Stimulated activated naive CD8-positive, alpha-beta T cell treated with anti-CD3 and anti-CD28 coated beads, Interleukin-15, amount 100 ng/mL, for 72 hours (primary cell): ENCODE measurements around the gene MAD1L1.

Experiments
- ATAC-seq: fragments of 150-1000 bp; cut with Tn5 transposase; 2 replicates; pipeline ENCODE4 v1.10.0; 2021; ENCODE audit warnings: mild to moderate bottlenecking, moderate library complexity
- DNase-seq, 2 donors: peaks; one replicate each; pipeline ENCODE4 v3.0.0; 2021 to 2022
- H3K27ac Mint-ChIP-seq, 2 donors: one replicate each; pipeline ENCODE4 v1.8.0; 2022; ENCODE audit warnings: mild to moderate bottlenecking in 2 of 2, mixed read lengths in 2 of 2, moderate library complexity in 2 of 2
- H3K27me3 Mint-ChIP-seq: one replicate; pipeline ENCODE4 v1.8.0; 2022; ENCODE audit warnings: mixed read lengths
- H3K4me1 Mint-ChIP-seq: one replicate; pipeline ENCODE4 v1.8.0; 2022; ENCODE audit warnings: mild to moderate bottlenecking, mixed read lengths
- H3K4me3 Mint-ChIP-seq, 2 donors: one replicate each; pipeline ENCODE4 v1.8.0; 2022; ENCODE audit warnings: mild to moderate bottlenecking in 2 of 2, mixed read lengths in 2 of 2, moderate library complexity in 1 of 2
- H3K9me3 Mint-ChIP-seq, 2 donors: one replicate each; pipeline ENCODE4 v1.8.0; 2022; ENCODE audit warnings: mixed read lengths in 2 of 2

Gene MAD1L1

DNA sequence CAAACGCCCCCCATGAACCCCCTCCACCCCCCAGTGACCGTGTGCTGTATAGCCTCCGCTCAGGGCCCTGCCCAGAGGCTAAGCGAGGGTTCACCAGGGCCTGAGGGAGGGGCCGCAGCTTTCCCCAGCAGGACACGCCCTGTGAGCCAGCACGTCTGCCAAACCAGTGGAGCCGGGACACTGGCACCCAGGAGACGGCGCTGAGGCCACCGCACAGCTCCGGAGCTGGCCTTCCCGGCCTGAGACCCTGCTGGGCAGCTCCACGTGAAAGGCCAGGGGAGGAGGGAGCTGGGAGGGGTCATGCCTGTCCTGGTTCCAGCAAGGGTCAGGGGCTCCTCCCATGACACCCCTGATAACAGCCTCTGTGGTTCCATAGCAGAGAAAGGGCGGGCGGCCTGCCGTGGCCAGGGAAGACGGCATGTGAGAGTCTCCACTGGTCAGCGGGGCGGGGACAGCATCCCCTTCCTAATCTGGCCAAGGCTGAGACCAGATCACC is 284.4 kb downstream of the MAD1L1 start:
- DNase-seq (no peak), ATAC-seq (no peak)
- H3K27me3 Mint-ChIP-seq: no peaks in the 10 kb centered on the region
- H3K27ac Mint-ChIP-seq: no peak overlapping the region
- no peaks in the 10 kb centered on the region for H3K9me3 Mint-ChIP-seq
- no peak overlapping the region for H3K4me3 Mint-ChIP-seq
- H3K4me1 Mint-ChIP-seq: peaks cover 30% of the 10 kb centered on the region

DNA sequence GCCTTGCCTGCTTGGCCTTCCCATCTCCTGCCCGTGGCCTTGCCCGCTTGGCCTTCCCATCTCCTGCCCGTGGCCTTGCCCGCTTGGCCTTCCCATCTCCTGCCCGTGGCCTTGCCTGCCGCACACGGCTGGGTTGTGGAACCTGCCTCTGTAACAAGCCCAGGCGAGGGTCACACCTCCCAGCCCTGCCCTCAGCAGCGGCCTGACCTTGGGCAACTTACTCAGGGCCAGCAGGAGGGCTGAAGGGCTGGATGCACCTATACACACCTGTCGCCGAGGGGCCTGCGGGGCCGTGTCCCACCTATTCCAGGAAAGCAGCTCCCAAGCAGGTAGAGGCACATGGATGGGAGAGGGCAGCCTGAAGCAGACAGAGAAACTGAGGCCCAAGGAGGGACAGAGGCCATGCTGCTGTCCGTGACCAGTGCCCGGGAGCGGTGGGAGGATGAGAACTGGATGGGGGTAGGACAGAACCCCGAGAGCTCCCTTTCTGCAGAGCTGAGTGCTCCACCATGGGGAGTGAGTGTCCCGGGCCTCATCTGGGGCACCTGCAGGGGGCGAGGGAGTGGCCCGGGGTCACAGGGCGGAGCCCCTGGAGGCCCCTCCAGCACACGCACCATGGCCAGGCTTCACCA is 285.0 kb downstream of the MAD1L1 start:
- DNase-seq: no peak
- ATAC-seq: no peak
- no peak overlapping the region for H3K27ac Mint-ChIP-seq
- H3K4me1 Mint-ChIP-seq: peaks cover 36% of the 10 kb centered on the region
- no peaks in the 10 kb centered on the region for H3K27me3 Mint-ChIP-seq
- H3K4me3 Mint-ChIP-seq: no peak overlapping the region
- H3K9me3 Mint-ChIP-seq: no peaks in the 10 kb centered on the region

DNA sequence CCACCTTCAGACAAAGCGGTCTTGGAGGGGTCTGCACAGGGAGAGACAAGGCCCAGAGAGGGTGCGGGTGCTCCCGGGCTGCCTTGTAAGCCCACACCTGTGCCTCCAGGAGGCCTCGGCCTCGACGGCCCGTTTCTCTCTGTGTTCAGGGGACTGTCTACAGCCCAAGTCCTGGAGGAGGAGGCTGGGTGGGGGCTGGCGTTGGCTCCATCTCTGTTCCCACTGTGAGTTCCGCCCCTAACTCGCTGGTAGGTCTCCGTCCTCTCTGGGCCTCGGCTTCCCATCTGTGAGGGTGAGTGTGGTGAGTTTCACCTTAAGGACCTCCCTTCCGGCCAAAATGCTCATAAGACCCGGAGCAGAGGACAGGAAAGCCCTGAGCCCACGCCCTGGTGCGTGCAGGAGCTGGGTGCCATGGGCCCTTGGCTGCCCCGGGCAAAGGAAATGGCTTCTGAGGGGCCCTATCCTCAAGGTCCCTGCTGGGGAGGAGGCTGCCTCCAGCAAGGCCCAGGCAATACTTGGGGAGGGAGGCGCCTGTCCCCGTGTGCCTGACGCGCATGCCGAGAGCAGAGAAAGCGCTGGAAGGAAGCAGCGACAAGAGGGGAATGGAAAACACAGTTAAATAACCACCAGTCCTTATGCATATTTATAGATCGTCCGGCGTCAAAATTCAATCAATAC is 285.8 kb downstream of the MAD1L1 start:
- H3K27ac Mint-ChIP-seq: no peak overlapping the region
- no peak for DNase-seq
- no peak overlapping the region for H3K4me3 Mint-ChIP-seq
- H3K4me1 Mint-ChIP-seq: peaks cover 43% of the 10 kb centered on the region
- peaks cover 5% of the 10 kb centered on the region for H3K27me3 Mint-ChIP-seq
- H3K9me3 Mint-ChIP-seq: no peaks in the 10 kb centered on the region
- no peak for ATAC-seq

DNA sequence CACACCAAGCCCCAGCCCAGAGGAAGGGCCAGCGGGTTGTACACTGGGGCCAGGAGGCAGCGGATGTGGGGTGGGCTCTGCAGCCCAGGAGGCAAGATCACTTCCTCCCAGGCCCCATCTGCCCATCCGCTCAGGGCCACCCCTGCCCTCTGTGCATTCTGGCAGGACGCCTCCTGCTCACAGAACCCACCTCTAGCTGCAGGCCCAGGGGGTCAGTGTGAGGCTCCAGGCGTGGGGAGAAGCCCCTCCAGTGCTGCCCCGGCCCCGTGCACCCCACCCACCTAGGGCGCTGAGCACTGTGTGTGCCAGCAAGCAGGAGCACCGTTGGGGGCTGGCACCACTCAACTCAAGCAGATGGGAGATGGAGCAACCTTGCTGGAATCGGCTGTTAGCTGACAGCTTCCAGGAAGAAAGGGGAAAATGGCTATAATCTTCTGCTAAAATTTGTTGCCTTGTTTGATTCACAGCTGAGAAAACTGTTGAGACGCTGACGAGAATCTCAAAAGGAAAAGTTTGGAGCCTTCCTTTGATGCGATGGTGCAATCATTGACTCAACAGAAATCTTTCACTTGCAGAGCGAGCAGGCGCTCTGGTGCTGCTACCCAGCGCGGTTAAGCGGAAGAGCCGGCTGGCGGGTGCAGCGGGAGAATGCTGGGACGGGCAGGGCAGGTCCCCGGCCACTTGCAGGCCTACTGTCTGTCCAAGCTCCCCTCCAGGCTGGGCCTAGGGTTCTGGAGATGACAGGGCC is 286.5 kb downstream of the MAD1L1 start:
- Mint-ChIP-seq H3K27ac (no peak overlapping the region), H3K9me3 (no peaks in the 10 kb centered on the region), H3K4me3 (no peak overlapping the region), H3K4me1 (peaks cover 43% of the 10 kb centered on the region), H3K27me3 (peaks cover 9% of the 10 kb centered on the region)
- no peak for ATAC-seq
- DNase-seq: no peak

DNA sequence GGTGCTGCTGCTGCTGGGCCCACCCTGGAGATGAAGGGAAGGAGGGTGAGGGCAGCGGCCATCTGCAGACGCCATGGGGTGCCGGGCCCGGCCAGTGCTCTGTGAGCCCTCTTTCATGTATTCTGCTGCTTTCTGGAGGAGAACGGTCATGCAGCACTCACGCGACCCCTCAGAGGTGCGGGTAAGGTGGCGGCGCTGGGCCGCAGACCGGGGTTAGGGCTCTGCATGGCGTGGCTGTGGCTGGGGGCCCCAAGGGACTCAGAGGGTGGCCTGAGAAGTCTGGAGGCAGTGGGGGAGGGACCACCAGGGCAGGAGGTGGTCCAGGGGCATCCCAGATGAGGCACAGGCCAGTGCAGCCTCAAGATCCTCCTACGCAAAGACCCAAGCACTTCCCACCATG is 287.2 kb downstream of the MAD1L1 start:
- Mint-ChIP-seq H3K9me3 (no peaks in the 10 kb centered on the region), H3K4me3 (no peak overlapping the region), H3K4me1 (peaks cover 44% of the 10 kb centered on the region), H3K27me3 (peaks cover 9% of the 10 kb centered on the region), H3K27ac (peak overlapping the region in 1 of 2 donors; percentile 25)
- ATAC-seq (no peak), DNase-seq (no peak)

DNA sequence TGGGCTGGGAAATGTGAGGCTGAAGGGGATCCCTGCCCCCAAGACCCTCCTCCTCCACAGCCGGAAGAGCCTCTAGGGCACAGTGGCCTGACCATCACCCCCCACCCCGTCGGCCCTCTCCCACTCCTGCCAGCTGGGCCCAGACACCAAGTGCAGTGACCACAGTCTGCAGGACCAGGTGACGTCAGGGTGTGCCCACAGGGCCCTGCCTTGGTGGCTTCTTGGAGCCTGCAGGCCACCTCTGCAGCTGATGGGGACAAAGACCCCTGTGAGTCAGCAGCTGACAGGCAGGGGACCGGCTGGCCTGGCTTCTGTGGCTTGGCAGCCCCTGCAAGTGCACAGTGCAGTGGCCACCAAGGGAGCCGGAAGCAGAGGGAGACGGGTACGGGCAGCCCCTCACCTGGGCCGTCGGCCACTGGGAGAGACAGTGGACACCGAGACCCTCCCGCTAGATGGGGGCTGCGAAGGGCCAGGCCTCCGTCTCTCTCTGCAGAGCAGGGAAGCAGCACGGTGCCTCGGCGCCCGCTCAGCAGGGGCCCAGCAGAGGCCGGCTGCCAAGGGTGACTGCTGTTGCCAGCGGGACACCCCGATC is 288.0 kb downstream of the MAD1L1 start:
- Mint-ChIP-seq H3K4me3 (no peak overlapping the region), H3K27ac (no peak overlapping the region), H3K27me3 (peaks cover 9% of the 10 kb centered on the region), H3K4me1 (peaks cover 52% of the 10 kb centered on the region), H3K9me3 (no peaks in the 10 kb centered on the region)
- no peak for ATAC-seq
- no peak for DNase-seq

DNA sequence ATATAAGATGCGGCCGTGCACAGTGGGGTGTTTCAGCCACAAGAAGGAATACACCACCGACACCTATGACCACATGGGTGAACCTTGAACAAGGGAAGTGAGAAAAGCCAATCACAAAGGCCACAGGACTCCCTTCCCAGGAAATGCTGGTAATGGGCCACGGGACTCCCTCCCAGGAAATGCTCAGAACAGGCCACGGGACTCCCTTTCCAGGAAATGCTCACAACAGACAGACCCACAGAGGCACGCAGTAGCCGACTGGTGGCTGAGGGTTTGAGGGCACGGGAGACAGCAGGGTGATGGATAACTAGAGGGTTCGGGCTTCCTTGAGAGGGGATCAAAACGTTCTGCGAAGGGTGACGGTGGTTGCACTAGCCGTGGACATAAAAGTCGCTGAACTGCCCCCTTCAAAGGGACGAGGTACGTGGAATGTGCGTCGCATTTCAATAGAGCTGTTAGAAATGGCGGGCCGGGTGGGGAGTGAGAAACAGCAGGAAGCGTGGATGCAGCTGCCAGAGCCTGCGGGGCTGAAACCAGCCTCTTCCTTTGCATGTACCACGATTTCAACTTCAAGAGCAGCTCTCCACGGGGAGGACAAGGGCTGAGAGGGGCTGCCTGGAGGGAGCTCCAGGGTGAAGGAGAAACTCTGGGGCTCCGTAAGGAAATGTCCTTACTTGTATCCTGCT is 288.7 kb downstream of the MAD1L1 start:
- H3K27ac Mint-ChIP-seq: no peak overlapping the region
- DNase-seq (peak in 1 of 2 donors; percentile 52), ATAC-seq (no peak)
- H3K4me1 Mint-ChIP-seq: peaks cover 59% of the 10 kb centered on the region
- no peaks in the 10 kb centered on the region for H3K9me3 Mint-ChIP-seq
- H3K27me3 Mint-ChIP-seq: peaks cover 9% of the 10 kb centered on the region
- no peak overlapping the region for H3K4me3 Mint-ChIP-seq

DNA sequence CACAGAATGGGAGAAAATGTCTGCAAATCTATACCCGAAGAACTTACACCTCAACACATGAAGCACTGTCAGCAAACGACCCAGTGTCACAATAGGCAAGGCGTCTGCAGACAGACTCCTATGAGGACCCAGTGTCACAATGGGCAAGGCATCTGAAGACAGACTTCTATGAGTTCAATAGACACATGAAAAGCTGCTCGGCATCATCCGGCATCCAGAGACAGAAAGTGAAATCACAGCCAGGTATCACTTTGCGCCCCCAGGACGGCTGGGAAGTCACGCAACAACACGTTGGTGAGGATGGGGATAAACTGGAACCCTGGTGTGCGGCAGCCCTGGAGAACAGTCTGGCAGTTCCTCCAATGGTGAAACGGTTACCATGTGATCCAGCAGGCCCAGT is 289.4 kb downstream of the MAD1L1 start:
- ATAC-seq: no peak
- no peak for DNase-seq

DNA sequence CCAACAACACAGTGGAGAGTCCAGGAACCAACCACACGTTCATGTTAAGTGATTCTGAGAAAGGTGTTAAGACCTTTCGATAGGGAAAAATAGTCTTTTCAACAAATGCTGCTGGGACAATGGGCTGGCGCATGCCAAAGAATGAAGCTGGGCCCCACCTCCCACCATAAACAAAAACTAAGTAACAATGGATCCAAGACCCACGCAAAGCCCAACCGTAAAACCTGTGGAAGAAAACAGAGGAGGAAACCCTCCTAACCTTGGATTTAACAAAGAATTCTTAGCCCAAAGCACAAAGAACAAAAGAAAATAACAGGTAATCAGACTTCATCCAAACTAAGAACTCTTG is 289.8 kb downstream of the MAD1L1 start:
- ATAC-seq (no peak), DNase-seq (no peak)
- H3K9me3 Mint-ChIP-seq: no peaks in the 10 kb centered on the region
- no peak overlapping the region for H3K27ac Mint-ChIP-seq
- peaks cover 9% of the 10 kb centered on the region for H3K27me3 Mint-ChIP-seq
- peaks cover 70% of the 10 kb centered on the region for H3K4me1 Mint-ChIP-seq
- H3K4me3 Mint-ChIP-seq: no peak overlapping the region

More for the DNA sequence above, 289.4 kb downstream of the MAD1L1 start:
- Mint-ChIP-seq H3K27ac (no peak overlapping the region), H3K4me3 (no peak overlapping the region), H3K9me3 (no peaks in the 10 kb centered on the region), H3K4me1 (peaks cover 66% of the 10 kb centered on the region), H3K27me3 (peaks cover 9% of the 10 kb centered on the region)

DNA sequence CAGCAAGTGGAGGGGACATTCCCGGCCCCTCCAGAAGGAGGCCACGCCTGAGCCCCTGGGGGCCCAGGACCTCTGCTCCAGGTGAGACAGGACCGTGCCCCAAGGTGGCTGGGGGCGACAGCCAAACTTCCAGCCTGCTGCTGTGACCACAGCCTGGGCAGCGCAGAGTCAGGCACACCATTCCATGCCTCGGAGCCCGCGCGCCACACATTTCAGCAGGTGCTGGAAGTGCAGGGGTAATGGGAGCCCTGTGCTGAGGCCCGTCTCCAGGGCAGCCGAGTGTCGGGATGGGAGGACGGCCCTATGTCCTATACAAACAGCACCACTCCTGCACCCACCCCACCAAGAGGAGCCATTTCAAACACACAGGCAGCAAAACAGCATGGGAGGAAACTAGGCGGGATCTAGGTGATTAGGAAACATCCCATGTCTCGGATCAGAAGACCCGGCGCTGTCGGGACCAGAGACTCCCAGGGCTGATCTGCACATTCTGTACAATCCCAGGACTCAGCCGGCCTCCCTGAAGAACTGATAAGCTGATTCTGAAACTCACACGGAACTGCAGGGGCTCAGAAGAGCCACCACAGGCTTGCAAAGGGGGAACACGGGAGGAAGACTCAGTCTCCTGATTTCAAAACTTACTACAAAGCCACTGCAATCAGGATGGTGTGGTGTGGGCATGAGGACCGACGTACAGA is 290.4 kb downstream of the MAD1L1 start:
- Mint-ChIP-seq H3K9me3 (no peaks in the 10 kb centered on the region), H3K27me3 (peaks cover 9% of the 10 kb centered on the region), H3K4me1 (peaks cover 68% of the 10 kb centered on the region), H3K27ac (no peak overlapping the region), H3K4me3 (peak overlapping the region in 1 of 2 donors; percentile 63)
- DNase-seq: no peak
- no peak for ATAC-seq

DNA sequence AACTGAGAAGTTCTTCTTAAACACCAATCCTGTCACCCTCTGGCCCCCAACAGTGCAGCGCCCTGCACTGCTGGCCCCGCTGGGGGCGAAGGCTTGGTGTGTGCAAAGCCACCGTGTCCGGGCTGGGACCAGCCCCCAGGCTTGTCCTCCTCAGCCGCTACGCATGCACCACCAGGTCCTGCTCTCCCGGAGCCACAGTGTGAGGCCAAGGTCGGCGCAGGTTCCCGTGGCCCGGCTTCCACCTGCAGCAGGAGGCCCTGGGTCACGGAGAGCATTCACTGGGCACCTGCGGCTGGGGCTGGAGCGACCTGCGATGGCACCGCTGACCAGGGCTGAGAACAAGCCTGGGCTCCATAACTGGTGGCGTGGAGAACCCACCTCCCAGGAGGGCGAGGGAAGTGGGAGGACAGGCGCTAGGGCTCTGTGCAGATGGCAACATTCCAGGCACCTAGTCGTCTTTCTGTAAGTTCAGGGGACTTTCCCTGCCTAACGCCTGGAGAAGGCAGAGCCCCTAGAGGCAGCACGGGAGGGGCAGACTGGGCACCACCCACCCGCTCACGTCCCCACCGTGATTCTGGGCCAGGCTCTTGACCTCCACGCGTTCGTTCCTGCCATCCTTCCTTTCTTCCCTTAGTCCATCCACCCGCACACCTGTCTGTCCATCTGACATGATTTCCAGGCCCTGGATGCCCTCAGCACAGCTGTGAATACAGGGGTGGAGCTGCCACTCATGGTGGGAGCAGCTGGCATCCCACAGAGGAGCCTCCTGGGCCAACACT is 291.1 kb downstream of the MAD1L1 start:
- DNase-seq: no peak
- Mint-ChIP-seq H3K4me3 (peak overlapping the region in 1 of 2 donors; percentile 63), H3K27me3 (peaks cover 9% of the 10 kb centered on the region), H3K9me3 (no peaks in the 10 kb centered on the region), H3K4me1 (peaks cover 72% of the 10 kb centered on the region), H3K27ac (no peak overlapping the region)
- no peak for ATAC-seq

DNA sequence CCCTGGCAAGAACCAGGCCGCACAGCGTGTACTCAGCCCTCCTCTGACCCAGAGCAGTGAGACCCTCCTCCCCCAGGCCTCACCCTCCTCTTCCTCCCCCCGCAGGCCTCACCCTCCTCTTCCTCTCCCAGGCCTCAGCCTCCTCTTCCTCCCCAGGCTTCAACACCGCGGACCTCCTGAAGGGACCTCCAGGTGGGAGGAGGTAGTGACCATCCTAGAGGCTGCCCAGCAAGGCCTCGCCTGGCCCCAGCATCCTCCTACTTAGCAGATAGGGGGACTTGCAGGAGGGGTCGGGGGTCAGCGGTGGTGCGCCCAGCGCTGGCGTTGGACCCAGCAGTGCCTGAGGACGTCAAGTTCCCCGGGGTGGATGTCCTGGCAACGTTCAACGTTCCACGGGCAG is 291.9 kb downstream of the MAD1L1 start:
- Mint-ChIP-seq H3K27me3 (peaks cover 9% of the 10 kb centered on the region), H3K27ac (peak overlapping the region; percentile 92 to 97), H3K4me3 (peak overlapping the region; percentile 85 to 92), H3K4me1 (peaks cover 72% of the 10 kb centered on the region), H3K9me3 (no peaks in the 10 kb centered on the region)
- no peak for DNase-seq
- peak; percentile 21 for ATAC-seq

DNA sequence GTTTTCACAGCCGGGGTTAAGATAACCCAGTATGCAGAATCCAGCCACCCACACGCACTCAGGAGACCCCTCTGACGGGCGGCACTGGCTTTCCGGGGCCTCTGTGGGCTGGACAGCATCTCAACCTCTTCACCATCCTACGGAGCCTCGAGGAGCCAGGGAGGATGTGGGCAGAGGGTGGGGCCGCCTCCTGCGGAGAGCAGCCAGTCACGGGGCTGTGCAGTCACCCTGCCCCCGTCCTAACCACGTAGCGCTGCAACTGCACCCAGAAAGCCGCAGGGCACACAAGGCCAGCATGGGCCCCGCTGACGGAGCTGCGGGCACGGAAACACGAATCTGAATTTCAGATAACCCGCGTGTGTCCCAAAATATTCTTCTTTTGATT is 292.4 kb downstream of the MAD1L1 start:
- H3K27me3 Mint-ChIP-seq: peaks cover 9% of the 10 kb centered on the region
- peak overlapping the region; percentile 85 to 92 for H3K4me3 Mint-ChIP-seq
- H3K27ac Mint-ChIP-seq: peak overlapping the region; percentile 92 to 97
- ATAC-seq (peak; percentile 96), DNase-seq (peak; percentile 87 to 96)
- no peaks in the 10 kb centered on the region for H3K9me3 Mint-ChIP-seq
- H3K4me1 Mint-ChIP-seq: peaks cover 72% of the 10 kb centered on the region
